K562 (cell line): ENCODE data around the gene HPCAL1.

Experiments used
- CHD4 ChIP-seq: fragments of 200-600 bp; sonication (generic); IDR thresholded peaks from 3 replicates; pipeline ENCODE4 v1.6.1; 2012; ENCODE audit warnings: low read depth, mild to moderate bottlenecking, mixed read lengths, low read length, inconsistent platforms; ENCODE audit not compliant: insufficient read depth, insufficient replicate concordance, poor library complexity, severe bottlenecking
- CREB1 ChIP-seq, 2 experiments: sonication (generic) in 1 of 2; formaldehyde crosslinking in 1 of 2; IDR thresholded peaks; 2 replicates each; pipeline versions ENCODE4 v1.6.1 to v1.8.0; 2012 to 2022; ENCODE audit warnings: inconsistent platforms in 1 of 2, mild to moderate bottlenecking in 1 of 2, missing genetic modification reagents in 1 of 2, moderate library complexity in 1 of 2
- JUN ChIP-seq, 2 experiments: sonication (generic) in 1 of 2; formaldehyde crosslinking in 1 of 2; IDR thresholded peaks; 2 replicates each; pipeline versions ENCODE4 v1.6.1 to v1.8.0; 2012 to 2022; ENCODE audit warnings: borderline replicate concordance in 2 of 2, mild to moderate bottlenecking in 2 of 2, improper control_type of control experiment in 1 of 2, low read depth in 1 of 2, low read length in 1 of 2, missing genetic modification reagents in 1 of 2
- MAFK ChIP-seq: IDR thresholded peaks from 2 replicates; pipeline ENCODE4 v1.6.1; 2011; ENCODE audit warnings: low read length, improper control_type of control experiment
- NR3C1 ChIP-seq: sonication (generic); formaldehyde crosslinking; IDR thresholded peaks from 2 replicates; pipeline ENCODE4 v1.8.1; 2022; ENCODE audit warnings: missing genetic modification reagents
- POLR2A ChIP-seq: fragments of 450-650 bp; conservative IDR thresholded peaks from 2 replicates; pipeline ENCODE4 v1.6.1; 2016
- RBM17 ChIP-seq: fragments of 200-400 bp; formaldehyde crosslinking; IDR thresholded peaks from 2 replicates; pipeline ENCODE4 v1.6.1; 2017; ENCODE audit warnings: low read depth, mild to moderate bottlenecking, low read length, borderline replicate concordance
- RNF219 ChIP-seq: fragments of 250-450 bp; sonication (Bioruptor Pico); IDR thresholded peaks from 2 replicates; pipeline ENCODE4 v1.5.0; 2022; ENCODE audit warnings: mild to moderate bottlenecking
- SPI1 ChIP-seq: IDR thresholded peaks from 2 replicates; pipeline ENCODE4 v1.6.1; 2011; ENCODE audit warnings: low read depth, low read length, control low read depth, borderline replicate concordance
- ZBTB43 ChIP-seq: sonication (generic); formaldehyde crosslinking; IDR thresholded peaks from 2 replicates; pipeline ENCODE4 v1.8.0; 2023; ENCODE audit warnings: mild to moderate bottlenecking, missing genetic modification reagents
- ZNF212 ChIP-seq: fragments of 450-650 bp; formaldehyde crosslinking; IDR thresholded peaks from 2 replicates; pipeline ENCODE4 v1.4.0; 2020; ENCODE audit warnings: mild to moderate bottlenecking
- ZNF449 ChIP-seq: fragments of 250-450 bp; sonication (Bioruptor Pico); IDR thresholded peaks from 2 replicates; pipeline ENCODE4 v1.8.0; 2022; ENCODE audit warnings: moderate library complexity, mild to moderate bottlenecking, inconsistent platforms
- ZNF766 ChIP-seq: fragments of 200-800 bp; sonication (Bioruptor generic); conservative IDR thresholded peaks from 2 replicates; pipeline ENCODE4 v1.6.1; 2016; ENCODE audit warnings: missing genetic modification characterization, missing compliant biosample characterization

GRCh38 chr2:10354399-10354798 lies 51.7 kb downstream of the HPCAL1 start:
- no peak for TF ChIP-seq RBM17
- no peak for TF ChIP-seq ZNF766 (CRISPR knock-in tag)
- TF ChIP-seq NR3C1: no peak
- no peak for TF ChIP-seq CREB1 (IDR thresholded peaks at IDR 0.05)
- no peak for TF ChIP-seq CREB1 (CRISPR knock-in tag; IDR thresholded peaks at IDR 0.05)
- no peak for TF ChIP-seq ZNF449 (CRISPR knock-in tag)
- no peak for TF ChIP-seq CHD4
- no peak for TF ChIP-seq ZBTB43 (CRISPR knock-in tag)
- no peak for TF ChIP-seq MAFK
- no peak for TF ChIP-seq ZNF212 (CRISPR knock-in tag)
- no peak for TF ChIP-seq POLR2A
- no peak for TF ChIP-seq JUN (IDR thresholded peaks at IDR 0.05; ENCODE audit: borderline replicate concordance, low read depth, low read length)
- no peak for TF ChIP-seq JUN (CRISPR knock-in tag; IDR thresholded peaks at IDR 0.05; ENCODE audit: borderline replicate concordance)
- TF ChIP-seq RNF219 (CRISPR knock-in tag): no peak
- TF ChIP-seq SPI1: no peak
